GM12864 (cell line): ENCODE data around the gene GSN.
A peak's percentile ranks its signal among the peaks of the same experiment; 100 is the strongest.

Experiments
- DNase-seq: peaks from one replicate; pipeline ENCODE4 v3.0.0-alpha.2; 2011; ENCODE audit warnings: low read depth
- H3K4me3 ChIP-seq: 2 replicates; pipeline ENCODE4 v1.5.1; 2011; ENCODE audit warnings: mild to moderate bottlenecking, low read depth, low read length, control low read depth
- TF ChIP-seq, protein P1 (sequence below): IDR thresholded peaks from 2 replicates; pipeline ENCODE4 v1.5.1; 2011; ENCODE audit warnings: low read depth, mild to moderate bottlenecking, moderate library complexity, low read length, control low read depth, inconsistent platforms; ENCODE audit errors: missing control alignments

The GSN gene

DNA sequence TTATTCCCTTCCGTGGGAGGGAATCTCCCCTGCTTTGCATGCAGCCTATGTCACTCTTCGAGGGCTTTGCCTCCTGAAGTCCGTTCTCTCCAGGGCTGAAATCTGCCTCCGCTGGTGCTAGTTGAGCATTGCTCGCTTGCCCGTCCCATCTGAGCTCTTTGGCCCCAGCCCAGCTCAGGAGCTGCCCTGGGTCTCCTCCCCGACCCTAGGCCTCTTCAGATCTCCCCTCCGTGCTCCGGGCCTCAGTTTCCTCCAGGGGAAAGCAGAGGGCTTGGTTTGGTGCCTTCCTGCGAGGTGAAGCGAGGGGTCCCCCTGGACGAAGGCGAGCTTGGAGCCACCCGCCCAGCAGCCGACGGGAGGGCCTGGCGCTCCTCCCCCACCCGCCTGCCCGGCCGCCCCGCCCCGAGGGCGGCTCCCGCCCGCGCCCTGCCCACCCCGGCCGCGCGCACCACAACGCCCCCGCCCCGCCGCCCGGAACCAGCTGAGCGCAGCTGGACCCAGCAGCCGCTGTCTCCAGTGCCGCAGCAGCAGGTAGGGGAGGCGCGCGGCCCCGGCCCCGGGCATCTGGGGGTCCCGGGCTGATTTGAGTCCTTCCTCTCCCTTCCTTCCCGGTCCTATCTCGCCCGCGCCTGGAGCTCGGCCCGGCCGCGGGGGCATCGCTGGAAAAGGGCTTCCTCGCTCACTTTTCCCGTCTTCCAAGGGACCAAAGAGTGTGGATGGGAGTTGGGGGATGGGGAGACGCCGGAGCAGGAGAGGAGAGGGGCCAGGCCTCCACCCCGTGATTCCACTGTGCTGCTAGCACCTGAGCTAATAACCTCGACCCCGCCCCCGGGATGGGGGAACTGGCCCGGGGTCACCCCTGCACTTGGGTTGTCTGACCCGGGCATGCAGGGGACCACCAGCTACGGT, at the start of gene GSN:
GSN (plus strand) TSS at position 474 of the 909 bp plus-strand sequence. CDS start 33,810 bp downstream, outside the sequence.
- TF ChIP-seq, protein P1, sequence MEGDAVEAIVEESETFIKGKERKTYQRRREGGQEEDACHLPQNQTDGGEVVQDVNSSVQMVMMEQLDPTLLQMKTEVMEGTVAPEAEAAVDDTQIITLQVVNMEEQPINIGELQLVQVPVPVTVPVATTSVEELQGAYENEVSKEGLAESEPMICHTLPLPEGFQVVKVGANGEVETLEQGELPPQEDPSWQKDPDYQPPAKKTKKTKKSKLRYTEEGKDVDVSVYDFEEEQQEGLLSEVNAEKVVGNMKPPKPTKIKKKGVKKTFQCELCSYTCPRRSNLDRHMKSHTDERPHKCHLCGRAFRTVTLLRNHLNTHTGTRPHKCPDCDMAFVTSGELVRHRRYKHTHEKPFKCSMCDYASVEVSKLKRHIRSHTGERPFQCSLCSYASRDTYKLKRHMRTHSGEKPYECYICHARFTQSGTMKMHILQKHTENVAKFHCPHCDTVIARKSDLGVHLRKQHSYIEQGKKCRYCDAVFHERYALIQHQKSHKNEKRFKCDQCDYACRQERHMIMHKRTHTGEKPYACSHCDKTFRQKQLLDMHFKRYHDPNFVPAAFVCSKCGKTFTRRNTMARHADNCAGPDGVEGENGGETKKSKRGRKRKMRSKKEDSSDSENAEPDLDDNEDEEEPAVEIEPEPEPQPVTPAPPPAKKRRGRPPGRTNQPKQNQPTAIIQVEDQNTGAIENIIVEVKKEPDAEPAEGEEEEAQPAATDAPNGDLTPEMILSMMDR, result no peak
- peak within 1 kb of the TSS; percentile 65 for H3K4me3 ChIP-seq
- DNase-seq, result no peak

DNA sequence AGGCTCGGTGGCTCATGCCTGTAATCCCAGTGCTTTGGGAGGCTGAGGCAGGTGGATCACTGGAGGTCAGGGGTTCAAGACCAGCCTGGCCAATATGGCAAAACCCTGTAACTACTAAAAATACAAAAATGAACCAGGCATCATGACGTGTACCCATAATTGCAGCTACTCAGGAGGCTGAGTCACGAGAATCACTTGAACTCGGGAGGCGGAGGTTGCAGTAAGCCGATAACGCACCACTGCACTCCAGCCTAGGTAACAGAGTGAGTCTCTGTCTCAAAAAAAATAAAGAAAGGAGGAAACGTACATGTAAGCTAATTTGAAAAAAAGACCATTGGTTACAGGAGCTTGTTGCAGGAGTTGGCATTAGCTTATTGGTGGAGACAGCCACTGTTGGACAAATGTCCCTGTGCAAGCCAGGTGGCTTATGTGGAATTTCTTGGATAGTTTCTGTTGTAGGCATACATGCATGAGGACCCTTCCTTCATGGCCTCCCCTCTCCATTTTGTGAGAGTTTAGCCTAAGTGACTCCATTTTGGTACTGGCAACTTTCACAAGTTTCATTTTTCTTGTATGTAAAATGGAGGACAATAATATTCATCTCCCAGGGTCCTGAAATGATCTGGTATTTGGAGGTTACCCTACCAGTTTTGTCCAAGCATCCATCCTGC, 49.5 kb upstream of the GSN start:
- no peak overlapping the region for H3K4me3 ChIP-seq
- DNase-seq, result no peak
- TF ChIP-seq, protein P1, result no peak

DNA sequence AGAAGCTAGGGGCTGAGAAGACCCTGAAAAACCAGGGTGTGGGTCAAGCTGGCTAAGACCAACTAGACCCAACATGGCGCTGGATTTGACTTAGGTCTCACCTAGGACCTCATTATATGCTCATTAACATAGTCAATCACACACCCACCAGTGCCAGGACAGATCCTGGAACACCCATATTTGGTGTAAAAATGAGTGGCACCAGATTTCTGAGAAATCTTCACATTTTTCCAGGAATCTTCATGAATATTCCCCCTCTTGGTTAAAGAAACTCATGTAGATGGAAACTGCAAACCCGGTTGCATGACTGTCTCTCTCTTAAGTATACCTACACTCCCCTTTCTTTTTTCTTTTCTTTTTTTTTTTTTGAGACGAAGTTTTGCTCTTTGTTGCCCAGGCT, 48.4 kb upstream of the GSN start:
- H3K4me3 ChIP-seq, result no peak overlapping the region
- TF ChIP-seq, protein P1, result no peak
- DNase-seq, result no peak

GRCh38 chr9:121220996-121221663, 46.8 kb upstream of the GSN start:
- no peak overlapping the region for H3K4me3 ChIP-seq
- TF ChIP-seq, protein P1, result no peak
- no peak for DNase-seq

GRCh38 chr9:121221664-121222055, 46.3 kb upstream of the GSN start:
- TF ChIP-seq, protein P1, result no peak
- H3K4me3 ChIP-seq, result no peak overlapping the region
- DNase-seq, result no peak

DNA sequence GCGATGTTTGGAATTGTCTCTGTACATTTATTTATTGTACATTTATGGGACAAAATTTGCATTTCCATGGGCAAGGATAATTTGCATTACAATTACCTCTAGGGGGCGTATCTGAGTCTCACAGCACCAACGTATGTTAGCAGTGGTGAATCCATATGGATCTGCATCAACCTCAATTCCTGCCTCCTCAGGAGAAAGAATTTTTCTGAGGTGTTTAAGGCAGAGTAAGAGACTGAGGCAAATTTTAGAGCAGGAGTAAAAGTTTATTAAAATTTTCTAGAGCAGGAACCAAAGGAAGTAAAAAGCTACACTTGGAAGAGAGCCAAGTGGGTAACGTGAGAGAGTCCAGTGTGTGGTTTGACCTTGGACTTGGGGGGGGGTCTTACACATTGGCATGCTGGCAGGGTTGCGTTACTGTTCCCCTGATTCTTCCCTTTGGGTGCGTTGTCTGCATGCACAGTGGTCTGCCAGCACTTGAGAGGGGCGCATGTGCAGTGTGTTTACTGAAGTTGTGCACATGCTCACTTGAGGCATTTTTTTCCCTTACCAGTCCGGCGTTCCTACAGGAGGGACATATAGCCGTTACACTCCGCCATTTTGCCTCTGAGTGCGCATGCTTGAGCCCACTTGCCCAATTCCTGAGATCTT, 45.3 kb upstream of the GSN start:
- TF ChIP-seq, protein P1, result peak; percentile 42
- DNase-seq, result no peak

More for the DNA sequence above, 45.3 kb upstream of the GSN start:
- H3K4me3 ChIP-seq, result no peak overlapping the region
